SU-DHL-6 (cell line): ENCODE results near the gene FAM163A.

Experiments used
- EZH2phosphoT487 ChIP-seq: fragments of 200-600 bp; sonication (generic), shearing (Covaris generic); conservative IDR thresholded peaks from 2 replicates; pipeline ENCODE4 v1.6.1; 2018; ENCODE audit warnings: mild to moderate bottlenecking, antibody characterized with exemption, low read length, moderate library complexity, mixed read lengths
- TF ChIP-seq, protein P1 (sequence below): fragments of 200-600 bp; sonication (generic); IDR thresholded peaks from one replicate; pipeline ENCODE4 v1.5.1; 2017; ENCODE audit warnings: antibody characterized with exemption, mild to moderate bottlenecking, low read length, moderate library complexity; ENCODE audit not compliant: insufficient read depth, poor library complexity, severe bottlenecking

GRCh38 chr1:179757933-179758332 is 14.8 kb downstream of the FAM163A start:
- TF ChIP-seq, protein P1, sequence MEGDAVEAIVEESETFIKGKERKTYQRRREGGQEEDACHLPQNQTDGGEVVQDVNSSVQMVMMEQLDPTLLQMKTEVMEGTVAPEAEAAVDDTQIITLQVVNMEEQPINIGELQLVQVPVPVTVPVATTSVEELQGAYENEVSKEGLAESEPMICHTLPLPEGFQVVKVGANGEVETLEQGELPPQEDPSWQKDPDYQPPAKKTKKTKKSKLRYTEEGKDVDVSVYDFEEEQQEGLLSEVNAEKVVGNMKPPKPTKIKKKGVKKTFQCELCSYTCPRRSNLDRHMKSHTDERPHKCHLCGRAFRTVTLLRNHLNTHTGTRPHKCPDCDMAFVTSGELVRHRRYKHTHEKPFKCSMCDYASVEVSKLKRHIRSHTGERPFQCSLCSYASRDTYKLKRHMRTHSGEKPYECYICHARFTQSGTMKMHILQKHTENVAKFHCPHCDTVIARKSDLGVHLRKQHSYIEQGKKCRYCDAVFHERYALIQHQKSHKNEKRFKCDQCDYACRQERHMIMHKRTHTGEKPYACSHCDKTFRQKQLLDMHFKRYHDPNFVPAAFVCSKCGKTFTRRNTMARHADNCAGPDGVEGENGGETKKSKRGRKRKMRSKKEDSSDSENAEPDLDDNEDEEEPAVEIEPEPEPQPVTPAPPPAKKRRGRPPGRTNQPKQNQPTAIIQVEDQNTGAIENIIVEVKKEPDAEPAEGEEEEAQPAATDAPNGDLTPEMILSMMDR: no peak
- no peak for TF ChIP-seq EZH2phosphoT487
